SKM-1 (cell line): Measurements from ENCODE around the gene TNFAIP8.

Experiments used
- DNase-seq: peaks from one replicate; lab custom pipeline; 2025; ENCODE audit not compliant: unreplicated experiment; lab: John Stamatoyannopoulos, UW

TNFAIP8 gene

DNA sequence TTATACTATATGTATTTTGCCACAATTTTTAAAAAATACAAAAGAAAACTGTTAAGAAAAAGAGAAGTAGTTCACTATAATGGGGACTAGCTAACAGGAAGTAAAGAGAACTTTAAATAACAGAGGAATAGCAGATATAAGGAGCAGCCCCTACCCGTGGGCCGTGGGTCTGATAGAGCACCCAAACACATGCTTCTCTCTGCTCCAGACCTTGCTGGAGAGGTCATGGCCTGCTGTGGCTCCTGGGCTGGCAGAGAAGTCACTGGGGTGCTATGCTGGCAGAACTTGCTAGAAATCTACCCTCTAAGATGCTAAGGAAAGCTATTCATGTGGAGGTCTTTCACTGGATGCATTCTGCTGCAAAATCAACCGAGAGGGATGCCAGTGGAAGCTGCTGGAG lies 10.0 kb upstream of the TNFAIP8 start:
- DNase-seq: no peak

DNA sequence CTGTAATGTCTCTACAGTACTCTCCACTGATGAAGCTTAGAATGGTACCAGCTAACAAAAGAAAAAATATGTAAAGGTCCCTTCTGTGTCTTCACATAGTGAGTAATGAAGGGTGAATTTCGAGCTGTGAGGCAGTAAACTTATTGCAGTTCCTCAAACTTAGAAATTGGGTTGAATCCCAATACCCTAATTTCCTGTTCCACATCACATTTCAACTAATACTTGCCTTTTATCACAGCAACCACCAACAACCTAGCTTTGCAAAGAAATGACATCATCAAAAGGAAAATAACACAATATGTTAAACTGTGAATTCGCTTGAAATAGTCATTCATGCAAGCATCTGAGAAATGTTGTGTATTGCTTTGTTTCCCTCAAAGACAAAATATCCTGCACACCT lies 9.4 kb upstream of the TNFAIP8 start:
- no peak for DNase-seq

DNA sequence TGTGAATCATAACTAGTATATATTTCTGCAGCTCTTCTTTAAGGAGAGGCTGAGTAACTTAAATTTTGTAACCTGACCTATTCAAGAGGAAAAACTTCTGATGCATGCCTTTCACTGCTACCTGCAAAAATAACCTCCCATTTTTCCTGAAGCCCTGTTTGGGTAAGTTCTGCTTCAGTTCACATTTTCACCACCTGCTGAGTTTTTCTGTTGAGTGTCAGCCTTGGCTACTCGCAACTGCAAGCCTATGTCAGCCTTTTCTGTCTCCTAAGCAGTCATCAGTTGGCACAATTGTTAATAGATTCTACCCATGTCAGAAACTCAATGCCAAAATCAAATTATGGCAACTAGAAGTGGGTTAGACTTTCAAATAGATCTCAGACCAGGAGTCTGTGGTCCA lies 8.2 kb upstream of the TNFAIP8 start:
- DNase-seq: no peak

DNA sequence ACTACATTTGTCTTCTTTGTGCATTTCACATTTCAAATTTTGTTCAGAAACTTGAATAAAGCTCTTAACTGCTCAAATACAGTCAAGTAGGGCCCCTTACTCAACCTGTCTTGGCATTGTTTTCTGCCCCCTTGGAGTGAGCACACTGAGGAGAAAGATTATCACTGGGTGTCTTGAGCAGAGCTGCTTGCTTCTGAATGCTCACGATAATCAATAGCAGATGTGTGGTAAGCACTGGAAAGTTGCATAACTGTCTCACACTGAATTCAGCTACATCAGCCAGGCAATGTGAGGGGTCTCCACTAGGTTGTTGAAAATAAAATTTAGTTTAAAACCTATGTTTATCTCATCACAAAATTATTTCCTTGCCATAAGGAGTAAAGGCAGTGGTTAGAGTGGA lies 7.8 kb upstream of the TNFAIP8 start:
- DNase-seq: no peak

DNA sequence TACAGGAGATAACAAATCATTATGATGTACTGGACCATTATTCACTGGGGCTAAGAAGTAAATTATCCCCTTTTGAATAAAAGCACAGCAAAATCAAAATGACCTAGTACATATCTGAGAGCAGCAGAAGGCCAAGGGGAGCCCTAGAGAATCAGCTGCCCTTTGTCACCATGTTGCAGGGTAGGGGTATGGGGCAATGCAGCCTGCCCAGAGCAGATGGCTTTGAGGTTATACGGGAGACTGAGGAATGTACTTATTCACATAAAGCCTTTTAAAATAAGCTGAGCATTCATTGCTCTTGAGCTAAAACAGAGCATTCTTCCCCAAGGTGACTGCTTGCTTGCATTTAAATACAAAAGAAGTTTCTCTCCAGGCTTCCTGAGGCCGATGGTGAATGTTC lies 2.6 kb upstream of the TNFAIP8 start:
- DNase-seq: no peak

DNA sequence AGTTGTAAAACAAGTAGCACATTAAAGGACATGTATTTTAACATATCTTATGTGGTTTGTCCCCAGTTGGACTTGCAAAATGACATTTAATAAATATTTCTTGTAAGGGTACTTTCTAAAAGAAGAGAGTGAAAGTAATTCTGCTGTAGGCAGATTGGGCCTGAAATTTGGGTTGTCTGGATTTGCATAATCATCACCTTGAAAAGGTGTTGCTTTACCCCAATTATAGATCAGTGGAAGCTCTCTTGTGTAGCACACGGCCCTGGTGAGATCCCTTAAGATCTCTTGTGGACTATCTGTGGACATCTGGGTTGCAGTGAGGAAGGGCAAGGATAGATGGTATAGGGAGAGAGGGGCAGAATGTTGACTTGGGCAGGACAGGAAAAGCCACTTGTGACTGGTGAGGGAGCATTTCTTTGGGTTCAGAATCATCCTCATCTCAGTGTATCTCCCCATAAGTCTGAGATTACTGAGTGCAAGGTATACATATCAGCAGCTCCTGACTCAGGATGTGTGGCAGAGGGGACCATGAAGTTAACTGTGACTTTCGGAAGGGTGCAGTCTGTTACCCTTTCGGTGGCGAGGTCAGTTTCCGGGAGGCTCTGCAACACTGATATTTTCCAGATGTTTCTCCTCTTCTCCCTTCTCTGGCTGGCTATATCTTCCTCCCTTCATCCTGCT lies 2.0 kb upstream of the TNFAIP8 start:
- DNase-seq: no peak

DNA sequence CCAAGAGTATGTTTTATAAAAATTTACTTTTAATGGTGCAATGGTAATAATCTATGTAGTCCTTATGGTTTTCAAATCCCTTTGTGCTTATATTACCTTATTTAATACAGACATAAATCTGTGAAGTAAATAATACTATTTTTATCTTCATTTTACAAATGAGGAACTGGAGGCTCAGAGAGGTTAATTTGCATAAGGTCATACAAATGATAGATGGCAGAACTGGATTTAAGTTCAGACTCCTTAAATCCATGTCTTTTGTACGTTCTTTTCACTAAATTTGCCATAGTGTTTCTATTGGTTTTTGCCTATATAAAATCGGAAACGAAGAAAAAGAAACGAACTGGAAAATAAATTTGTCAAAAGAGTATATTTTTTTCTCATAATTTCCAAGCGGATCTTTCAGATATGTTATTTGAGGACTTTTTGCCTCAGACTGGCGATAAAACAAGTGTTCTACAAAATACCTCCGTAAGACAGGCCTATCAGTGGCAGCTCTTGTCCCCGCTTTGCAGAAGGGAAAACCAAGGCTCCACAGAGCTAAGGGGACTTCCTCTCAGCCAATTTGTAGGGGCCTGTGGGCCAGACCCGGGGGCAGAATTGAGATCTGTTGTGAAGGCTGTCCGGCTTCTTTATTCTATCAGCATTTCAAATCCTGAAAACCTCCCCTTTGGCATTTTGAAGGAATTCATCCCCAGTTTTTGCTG lies 1.1 kb upstream of the TNFAIP8 start:
- DNase-seq: no peak

DNA sequence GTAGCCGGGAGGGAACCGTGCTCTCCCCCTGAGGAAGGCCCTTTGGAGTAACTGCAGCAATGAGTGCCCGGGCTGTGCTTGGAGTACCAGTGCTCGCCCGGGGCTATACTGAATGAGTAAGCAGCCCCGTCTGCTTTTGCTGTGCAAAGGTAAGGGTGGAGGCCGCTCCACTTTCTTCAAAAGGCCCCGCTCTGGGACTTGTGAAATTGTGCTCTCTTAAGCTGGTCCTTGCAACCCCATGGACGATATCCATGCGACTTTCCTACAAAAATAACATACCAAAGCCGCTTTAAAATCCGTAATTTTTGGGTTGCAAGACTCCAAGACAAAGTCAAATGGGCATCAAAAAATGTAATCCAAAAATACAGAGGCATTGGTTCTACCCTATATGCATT lies 578 bp upstream of the TNFAIP8 start:
- DNase-seq: no peak

DNA sequence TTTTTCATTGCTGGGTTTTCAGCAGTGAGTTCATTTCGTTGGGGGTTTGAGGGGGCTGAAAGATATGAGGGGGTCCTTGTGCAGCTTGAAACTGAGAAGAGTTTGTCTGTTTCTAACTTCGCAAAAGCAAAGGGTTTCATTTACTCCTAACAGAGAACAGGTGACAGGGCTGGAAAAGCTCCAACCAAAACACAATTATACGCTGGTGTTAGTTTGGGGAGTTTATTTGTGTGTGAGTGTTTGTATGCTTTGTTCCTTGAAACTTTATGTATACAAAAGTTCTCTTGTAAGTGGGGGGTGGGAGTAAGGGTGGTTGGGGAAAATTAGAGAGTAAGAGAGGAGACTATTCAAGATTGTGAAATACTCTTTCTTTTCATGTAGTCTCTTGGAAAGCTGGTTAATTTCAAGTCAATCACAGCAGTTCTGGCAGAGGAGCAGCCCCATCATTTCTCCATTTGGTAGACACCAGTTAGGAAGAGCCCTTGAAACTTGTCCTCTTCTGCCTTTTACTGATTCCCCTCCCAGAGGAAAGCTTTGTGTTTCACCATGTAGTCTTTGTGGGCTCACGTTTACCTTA lies 881 bp downstream of the TNFAIP8 start:
- DNase-seq: no peak

DNA sequence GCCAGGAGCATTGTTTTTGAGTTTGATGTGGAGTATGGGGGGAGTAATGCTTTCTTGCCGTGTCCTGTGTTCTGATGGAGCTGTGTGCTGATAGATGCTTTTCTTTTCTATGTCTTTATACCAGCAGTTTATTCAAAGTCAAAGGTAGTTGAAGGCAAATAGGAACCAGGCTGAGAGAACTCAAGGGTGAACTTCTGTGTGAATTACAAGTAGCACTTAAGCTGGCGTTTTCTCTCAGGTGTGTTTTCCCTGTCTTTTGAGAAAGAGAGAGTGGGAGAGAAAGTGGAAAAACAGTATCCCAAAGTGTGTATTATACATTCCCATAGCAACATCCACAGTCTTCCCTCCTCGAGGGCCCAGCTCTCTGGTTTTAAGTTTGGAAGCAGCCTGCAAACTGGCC lies 1.5 kb downstream of the TNFAIP8 start:
- DNase-seq: no peak

DNA sequence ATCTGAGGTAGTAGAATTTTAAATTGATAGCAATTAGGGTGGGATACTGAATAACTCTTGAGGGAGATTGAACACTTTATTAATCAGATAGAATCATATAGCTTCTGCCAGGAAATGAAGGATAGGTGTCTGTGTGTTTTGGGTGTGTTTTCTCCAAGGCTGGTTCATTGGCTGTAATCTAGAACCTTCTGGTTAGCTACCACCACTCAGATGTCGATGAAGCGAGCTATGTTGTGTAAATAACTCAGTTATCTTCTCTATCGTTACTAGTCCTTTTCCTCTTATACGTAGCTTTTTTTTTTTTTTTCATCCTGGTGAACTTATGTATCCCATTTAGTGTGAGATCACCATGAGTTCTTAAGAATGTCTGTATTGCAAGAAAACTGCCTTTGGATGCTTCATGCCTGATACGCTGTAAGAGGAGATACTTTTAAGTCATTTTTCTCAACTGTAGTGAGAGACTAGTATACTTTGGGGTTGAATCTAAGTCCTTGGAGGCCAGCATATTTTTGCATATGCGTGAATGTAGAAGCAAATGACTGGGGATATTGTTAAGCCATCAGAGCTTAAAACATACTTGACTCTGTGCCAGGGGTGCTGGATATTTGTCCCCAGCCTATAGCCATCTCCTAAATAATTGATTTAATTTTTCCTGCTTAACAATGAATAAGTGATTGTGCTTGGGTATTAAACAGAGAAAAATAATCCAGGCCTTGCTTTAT lies 2.1 kb downstream of the TNFAIP8 start:
- no peak for DNase-seq

DNA sequence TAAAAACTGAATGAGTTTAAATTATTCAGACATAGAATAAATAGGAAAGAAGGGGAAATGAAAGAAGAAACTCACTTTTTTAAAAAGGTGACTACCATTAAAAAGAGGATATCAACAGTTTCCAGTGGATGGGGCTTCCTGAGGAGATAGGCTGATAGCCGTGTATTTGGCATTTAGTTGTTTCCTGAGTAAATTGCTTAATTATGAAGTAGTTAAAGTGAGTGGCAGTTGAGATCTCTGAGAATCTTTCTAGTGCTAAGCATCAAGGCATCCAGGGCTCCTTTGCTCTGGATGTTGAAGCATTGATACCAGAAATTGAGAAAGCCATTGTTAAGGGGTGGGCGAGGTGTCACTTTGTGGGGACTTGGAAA lies 2.7 kb downstream of the TNFAIP8 start:
- DNase-seq: no peak

DNA sequence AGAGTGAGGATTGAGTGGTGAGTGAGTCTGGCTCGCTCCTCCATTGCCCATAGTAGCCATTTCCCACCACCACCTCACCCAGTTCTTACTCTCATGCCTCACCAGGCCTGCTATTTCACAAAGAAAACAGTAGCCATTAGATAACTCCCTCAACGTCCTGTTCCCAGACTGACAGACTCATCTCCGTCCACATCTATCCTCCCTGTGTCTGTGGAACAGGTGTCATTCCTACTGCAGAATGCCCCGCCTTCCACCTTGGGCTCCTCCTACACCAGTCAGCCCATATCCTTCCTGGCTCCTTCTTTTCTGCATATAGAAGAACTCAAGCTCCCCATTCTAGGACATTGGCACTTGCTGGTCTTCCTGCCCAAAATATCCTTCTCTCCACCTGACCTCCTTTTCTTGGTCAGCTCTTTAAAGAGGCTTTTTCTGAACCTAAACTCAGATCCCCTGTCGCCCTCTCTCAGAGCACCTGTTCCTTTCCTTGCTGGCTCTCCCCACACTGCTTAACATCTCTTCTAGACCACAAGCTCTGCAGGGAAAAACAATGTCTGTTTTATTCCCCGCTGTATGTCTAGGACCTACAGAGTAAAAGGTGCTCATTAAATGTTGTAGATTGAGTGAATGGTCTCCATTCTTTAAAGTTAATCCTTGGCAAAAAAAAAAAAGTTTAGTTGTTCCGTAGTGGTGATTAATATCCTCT lies 3.2 kb downstream of the TNFAIP8 start:
- DNase-seq: no peak

DNA sequence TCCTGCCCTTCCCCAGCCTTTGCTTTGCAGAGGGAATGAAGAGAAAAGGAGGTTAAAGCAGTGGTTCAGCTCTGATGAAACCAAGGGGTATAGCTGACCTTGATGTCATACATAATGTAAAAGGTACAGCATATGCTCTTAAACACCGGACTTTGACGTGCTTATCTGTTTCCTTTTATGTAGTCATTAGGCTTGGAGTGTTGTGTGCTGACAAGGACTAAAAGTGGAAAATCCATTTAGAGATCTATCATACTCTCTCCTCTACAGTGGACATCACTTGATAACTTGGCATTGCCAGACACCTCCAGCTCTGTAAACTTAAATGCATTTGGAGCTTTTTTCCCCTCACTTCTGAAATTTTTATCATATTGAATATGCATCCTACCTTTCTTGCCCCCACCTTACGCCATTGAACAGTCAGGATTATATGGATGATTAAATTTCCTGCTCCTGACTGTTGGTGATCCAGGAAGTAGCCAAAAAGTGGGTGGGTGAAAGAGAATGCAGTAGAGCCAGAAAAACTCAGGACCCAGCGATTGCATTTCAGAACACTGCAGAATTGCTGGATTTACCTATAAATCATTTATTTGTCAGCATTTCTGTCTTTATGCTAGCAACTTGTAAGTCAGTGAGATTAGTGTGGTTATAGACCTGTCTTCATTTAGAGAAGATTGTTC lies 4.1 kb downstream of the TNFAIP8 start:
- no peak for DNase-seq

DNA sequence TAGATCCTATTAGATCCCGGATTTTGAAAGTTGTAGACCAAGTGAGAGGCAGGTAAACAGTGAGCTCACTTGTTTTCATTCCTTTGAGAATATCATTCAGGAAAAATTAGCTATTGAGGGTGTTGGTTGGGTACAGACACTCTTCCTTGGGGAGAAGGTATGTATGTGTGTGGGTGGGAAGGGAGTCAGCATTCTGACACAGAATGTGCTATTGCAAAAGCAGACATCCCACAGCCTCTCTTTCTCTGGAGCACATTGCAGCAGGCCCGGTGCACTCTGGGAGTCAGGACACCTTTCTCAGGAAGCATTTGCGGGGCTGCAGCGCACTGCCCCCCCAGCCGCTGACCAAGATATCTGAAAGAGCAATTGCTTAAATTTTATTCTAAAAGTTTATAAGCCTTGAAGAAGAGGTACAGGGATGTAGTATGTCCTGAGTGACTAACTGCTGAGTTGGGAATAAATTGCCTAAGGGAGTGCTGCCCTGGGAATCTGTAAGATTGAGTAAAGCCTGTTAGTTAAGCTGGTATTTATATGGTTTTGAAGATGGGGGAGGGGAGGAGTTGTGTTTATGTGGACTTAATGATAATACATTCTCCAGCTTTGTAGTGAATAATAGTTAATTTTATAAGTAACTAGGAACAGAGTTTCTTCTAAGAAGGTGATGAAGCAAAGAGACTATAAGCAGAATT lies 5.2 kb downstream of the TNFAIP8 start:
- no peak for DNase-seq

DNA sequence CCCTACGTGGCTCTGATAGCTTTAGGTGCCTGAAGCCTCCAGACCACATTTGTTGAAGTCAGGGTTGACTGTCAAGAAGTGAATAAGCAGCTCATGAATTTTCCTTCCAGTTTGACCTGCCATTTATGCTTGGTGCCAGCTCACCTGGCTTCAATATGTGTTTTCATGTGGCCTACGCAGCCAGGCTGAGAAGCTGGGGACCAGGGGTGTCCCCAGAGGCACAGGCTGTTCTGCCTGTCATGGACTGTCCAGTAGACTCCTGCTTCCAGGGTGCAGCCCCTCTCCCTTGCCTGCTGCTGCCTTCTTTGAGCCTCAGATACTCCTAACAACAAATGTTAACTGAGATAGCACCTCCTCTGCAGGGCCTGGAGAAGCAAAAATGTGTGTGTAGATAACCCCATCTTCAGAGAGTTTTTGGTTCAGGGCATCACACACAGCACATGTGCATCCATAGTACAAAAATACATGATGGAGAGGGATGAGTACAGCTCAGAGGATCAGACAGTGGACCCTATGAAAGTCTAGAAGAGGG lies 5.8 kb downstream of the TNFAIP8 start:
- DNase-seq: no peak

DNA sequence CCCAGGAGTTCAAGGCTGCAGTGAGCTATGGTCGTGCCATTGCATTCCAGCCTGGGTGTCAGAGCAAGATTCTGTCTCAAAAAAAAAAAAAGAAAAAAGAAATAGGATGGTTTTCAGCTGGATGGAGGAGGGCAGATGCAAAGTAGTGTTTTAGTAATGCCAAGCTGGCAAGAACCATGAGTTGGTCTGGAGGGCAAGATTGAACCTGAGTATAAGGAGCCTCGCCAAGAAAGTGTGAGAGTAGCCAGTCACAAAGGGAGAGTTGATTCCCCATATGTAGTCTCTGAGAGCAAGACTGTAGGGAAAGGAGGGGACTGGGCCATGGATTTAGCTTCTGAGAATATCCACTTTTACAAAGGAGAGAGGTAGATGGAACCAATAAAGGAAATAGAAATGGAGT lies 6.9 kb downstream of the TNFAIP8 start:
- no peak for DNase-seq

DNA sequence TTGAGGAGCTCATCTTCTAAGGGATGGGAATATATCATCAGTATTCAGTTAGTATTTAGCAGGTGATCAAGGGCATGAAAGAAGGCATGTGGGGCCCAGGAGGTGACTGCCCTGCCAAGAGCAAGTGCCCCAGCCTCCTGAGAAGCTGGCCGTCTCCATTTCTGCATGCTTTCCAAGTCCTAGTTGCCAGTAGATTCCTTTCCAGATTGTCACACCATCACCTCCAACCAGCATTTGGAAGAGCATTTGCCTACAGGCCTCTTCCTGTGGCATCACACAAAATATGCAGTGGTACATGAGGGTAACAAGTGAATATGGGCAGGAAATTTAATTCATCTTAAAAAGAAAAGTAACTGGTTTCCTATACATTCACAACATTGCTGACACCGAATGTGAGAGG lies 7.5 kb downstream of the TNFAIP8 start:
- DNase-seq: no peak

DNA sequence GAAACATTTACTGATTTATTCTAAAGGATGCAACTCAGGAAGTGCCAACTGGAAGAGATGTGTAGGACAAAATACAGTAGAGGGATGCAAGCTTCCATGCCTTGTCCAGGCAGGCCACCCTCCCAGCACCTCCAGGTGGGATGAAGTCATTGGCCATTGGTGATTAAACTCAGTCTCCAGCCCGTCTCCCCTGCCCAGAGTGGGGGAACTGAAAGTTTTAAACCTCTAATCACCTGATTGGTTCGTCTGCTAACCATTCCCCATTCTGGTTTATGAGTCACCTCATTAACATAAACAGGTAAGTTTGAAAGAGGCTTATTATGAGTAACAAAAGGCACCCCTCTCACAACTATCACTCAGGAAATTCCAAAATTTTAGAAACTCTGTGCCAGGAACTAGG lies 8.1 kb downstream of the TNFAIP8 start:
- DNase-seq: no peak
